HEK293 (cell line): ENCODE data around the gene GFOD1.

ENCODE experiments used
- FEZF1 ChIP-seq: fragments of 450-650 bp; formaldehyde crosslinking; IDR thresholded peaks from 2 replicates; pipeline ENCODE4 v1.5.1; 2016; ENCODE audit warnings: missing biosample characterization, missing genetic modification characterization
- PBX3 ChIP-seq: sonication (generic); formaldehyde crosslinking; IDR thresholded peaks from 2 replicates; pipeline ENCODE4 v1.8.1; 2022; ENCODE audit warnings: mild to moderate bottlenecking, moderate library complexity, missing genetic modification reagents
- REST ChIP-seq: fragments of 450-650 bp; formaldehyde crosslinking; IDR thresholded peaks from 2 replicates; pipeline ENCODE4 v1.5.1; 2016; ENCODE audit warnings: missing biosample characterization, missing genetic modification characterization
- ZFHX2 ChIP-seq: fragments of 450-650 bp; formaldehyde crosslinking; conservative IDR thresholded peaks from 2 replicates; pipeline ENCODE4 v1.5.1; 2016; ENCODE audit warnings: missing biosample characterization, missing genetic modification characterization
- ZNF146 ChIP-seq: fragments of 450-650 bp; formaldehyde crosslinking; IDR thresholded peaks from 2 replicates; pipeline ENCODE4 v1.5.1; 2016; ENCODE audit warnings: missing biosample characterization, missing genetic modification characterization
- ZNF184 ChIP-seq: fragments of 450-650 bp; IDR thresholded peaks from 2 replicates; pipeline ENCODE4 v1.5.1; 2018; ENCODE audit warnings: missing biosample characterization, mild to moderate bottlenecking, missing genetic modification characterization
- ZNF23 ChIP-seq: fragments of 450-650 bp; formaldehyde crosslinking; IDR thresholded peaks from 2 replicates; pipeline ENCODE4 v1.5.1; 2016; ENCODE audit warnings: missing biosample characterization, missing genetic modification characterization, borderline replicate concordance
- ZNF274 ChIP-seq, 2 experiments: fragments of 200-500 bp in 1 of 2; fragments of 450-650 bp in 1 of 2; sonication (Bioruptor generic) in 1 of 2; formaldehyde crosslinking in 1 of 2; IDR thresholded peaks; 2 replicates each; pipeline versions ENCODE4 v1.5.1 to v1.6.1; 2014 to 2016; ENCODE audit warnings: borderline replicate concordance in 1 of 2, inconsistent platforms in 1 of 2, low read length in 1 of 2, missing biosample characterization in 1 of 2, missing genetic modification characterization in 1 of 2
- ZNF311 ChIP-seq: fragments of 450-650 bp; formaldehyde crosslinking; IDR thresholded peaks from 2 replicates; pipeline ENCODE4 v1.5.1; 2017; ENCODE audit warnings: missing biosample characterization, missing genetic modification characterization, borderline replicate concordance
- ZNF366 ChIP-seq: fragments of 450-650 bp; formaldehyde crosslinking; conservative IDR thresholded peaks from 2 replicates; pipeline ENCODE4 v1.5.1; 2016; ENCODE audit warnings: missing biosample characterization, missing genetic modification characterization
- ZNF561 ChIP-seq: fragments of 450-650 bp; IDR thresholded peaks from 2 replicates; pipeline ENCODE4 v1.5.1; 2018; ENCODE audit warnings: missing biosample characterization, missing genetic modification characterization, borderline replicate concordance
- ZXDB ChIP-seq: fragments of 450-650 bp; formaldehyde crosslinking; IDR thresholded peaks from 2 replicates; pipeline ENCODE4 v1.5.1; 2016; ENCODE audit warnings: missing biosample characterization, missing genetic modification characterization

GRCh38 chr6:13342414-13343019 lies 144.9 kb downstream of the GFOD1 start:
- TF ChIP-seq ZNF311 (tag by site-specific recombination) (no peak), ZNF184 (no peak), FEZF1 (no peak), ZXDB (no peak), REST (tag by site-specific recombination) (no peak), ZFHX2 (tag by site-specific recombination) (no peak), ZNF274 (IDR thresholded peaks at IDR 0.05; ENCODE audit: low read length) (no peak), ZNF274 (tag by site-specific recombination; IDR thresholded peaks at IDR 0.05; ENCODE audit: borderline replicate concordance) (no peak), PBX3 (CRISPR knock-in tag) (no peak), ZNF23 (tag by site-specific recombination) (no peak), ZNF146 (tag by site-specific recombination) (no peak), ZNF561 (tag by site-specific recombination) (no peak), ZNF366 (no peak)
